WTC11 (cell line): ENCODE results near the gene SLC25A22. TPM values are rescaled to one million over a fixed set of nuclear protein-coding genes. Genes with fewer than 3 reads are reported as not detected.

ENCODE experiments used
- ESRRA ChIP-seq: sonication (generic); formaldehyde crosslinking; IDR thresholded peaks from 2 replicates; pipeline ENCODE4 v1.8.1; 2022; ENCODE audit warnings: mild to moderate bottlenecking, missing genetic modification reagents, borderline replicate concordance
- IRF1 ChIP-seq: sonication (generic); formaldehyde crosslinking; IDR thresholded peaks from 2 replicates; pipeline ENCODE4 v1.8.0; 2023; ENCODE audit warnings: missing genetic modification reagents
- MLX ChIP-seq: sonication (generic); formaldehyde crosslinking; IDR thresholded peaks from 2 replicates; pipeline ENCODE4 v1.8.1; 2023; ENCODE audit warnings: mild to moderate bottlenecking, missing genetic modification reagents, moderate library complexity
- NFYB ChIP-seq: sonication (generic); formaldehyde crosslinking; conservative IDR thresholded peaks from 2 replicates; pipeline ENCODE4 v1.8.0; 2022; ENCODE audit warnings: low read depth, missing genetic modification reagents
- OVOL2 ChIP-seq: fragments of 250-450 bp; sonication (Bioruptor Pico); IDR thresholded peaks from 2 replicates; pipeline ENCODE4 v1.9.0; 2021; ENCODE audit warnings: mild to moderate bottlenecking, borderline replicate concordance
- STAT6 ChIP-seq: sonication (generic); formaldehyde crosslinking; conservative IDR thresholded peaks from 2 replicates; pipeline ENCODE4 v1.8.1; 2023; ENCODE audit warnings: mild to moderate bottlenecking, low read depth, missing genetic modification reagents, moderate library complexity
- total RNA-seq: library from RNA; stranded (reverse); gene quantifications from 3 replicates; pipeline ENCODE4 v1.2.3, GENCODE V29; 2021
- TF ChIP-seq, protein P1 (sequence below): sonication (generic); formaldehyde crosslinking; IDR thresholded peaks from 2 replicates; pipeline ENCODE4 v1.8.1; 2023; ENCODE audit warnings: mild to moderate bottlenecking, missing genetic modification reagents, borderline replicate concordance
- TF ChIP-seq, protein P2 (sequence below): fragments of 250-450 bp; sonication (Bioruptor Pico); IDR thresholded peaks from 2 replicates; pipeline ENCODE4 v1.9.0; 2021; ENCODE audit warnings: mild to moderate bottlenecking
- TF ChIP-seq, protein P3 (sequence below): sonication (generic); formaldehyde crosslinking; IDR thresholded peaks from 2 replicates; pipeline ENCODE4 v1.8.0; 2022; ENCODE audit warnings: missing genetic modification reagents
- TF ChIP-seq, protein P4 (sequence below): sonication (generic); formaldehyde crosslinking; IDR thresholded peaks from 2 replicates; pipeline ENCODE4 v1.8.0; 2023; ENCODE audit warnings: mild to moderate bottlenecking, missing genetic modification reagents

Gene SLC25A22
- total RNA-seq, 1 experiment from 2014 or later: 44.8 TPM

GRCh38 chr11:760236-760635, 37.8 kb downstream of the SLC25A22 start (continued):
- TF ChIP-seq, protein P1, sequence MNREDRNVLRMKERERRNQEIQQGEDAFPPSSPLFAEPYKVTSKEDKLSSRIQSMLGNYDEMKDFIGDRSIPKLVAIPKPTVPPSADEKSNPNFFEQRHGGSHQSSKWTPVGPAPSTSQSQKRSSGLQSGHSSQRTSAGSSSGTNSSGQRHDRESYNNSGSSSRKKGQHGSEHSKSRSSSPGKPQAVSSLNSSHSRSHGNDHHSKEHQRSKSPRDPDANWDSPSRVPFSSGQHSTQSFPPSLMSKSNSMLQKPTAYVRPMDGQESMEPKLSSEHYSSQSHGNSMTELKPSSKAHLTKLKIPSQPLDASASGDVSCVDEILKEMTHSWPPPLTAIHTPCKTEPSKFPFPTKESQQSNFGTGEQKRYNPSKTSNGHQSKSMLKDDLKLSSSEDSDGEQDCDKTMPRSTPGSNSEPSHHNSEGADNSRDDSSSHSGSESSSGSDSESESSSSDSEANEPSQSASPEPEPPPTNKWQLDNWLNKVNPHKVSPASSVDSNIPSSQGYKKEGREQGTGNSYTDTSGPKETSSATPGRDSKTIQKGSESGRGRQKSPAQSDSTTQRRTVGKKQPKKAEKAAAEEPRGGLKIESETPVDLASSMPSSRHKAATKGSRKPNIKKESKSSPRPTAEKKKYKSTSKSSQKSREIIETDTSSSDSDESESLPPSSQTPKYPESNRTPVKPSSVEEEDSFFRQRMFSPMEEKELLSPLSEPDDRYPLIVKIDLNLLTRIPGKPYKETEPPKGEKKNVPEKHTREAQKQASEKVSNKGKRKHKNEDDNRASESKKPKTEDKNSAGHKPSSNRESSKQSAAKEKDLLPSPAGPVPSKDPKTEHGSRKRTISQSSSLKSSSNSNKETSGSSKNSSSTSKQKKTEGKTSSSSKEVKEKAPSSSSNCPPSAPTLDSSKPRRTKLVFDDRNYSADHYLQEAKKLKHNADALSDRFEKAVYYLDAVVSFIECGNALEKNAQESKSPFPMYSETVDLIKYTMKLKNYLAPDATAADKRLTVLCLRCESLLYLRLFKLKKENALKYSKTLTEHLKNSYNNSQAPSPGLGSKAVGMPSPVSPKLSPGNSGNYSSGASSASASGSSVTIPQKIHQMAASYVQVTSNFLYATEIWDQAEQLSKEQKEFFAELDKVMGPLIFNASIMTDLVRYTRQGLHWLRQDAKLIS (CRISPR knock-in tag): no peak
- TF ChIP-seq NFYB (CRISPR knock-in tag): no peak
- TF ChIP-seq ESRRA (CRISPR knock-in tag): no peak
- no peak for TF ChIP-seq IRF1 (CRISPR knock-in tag)
- TF ChIP-seq, protein P2, sequence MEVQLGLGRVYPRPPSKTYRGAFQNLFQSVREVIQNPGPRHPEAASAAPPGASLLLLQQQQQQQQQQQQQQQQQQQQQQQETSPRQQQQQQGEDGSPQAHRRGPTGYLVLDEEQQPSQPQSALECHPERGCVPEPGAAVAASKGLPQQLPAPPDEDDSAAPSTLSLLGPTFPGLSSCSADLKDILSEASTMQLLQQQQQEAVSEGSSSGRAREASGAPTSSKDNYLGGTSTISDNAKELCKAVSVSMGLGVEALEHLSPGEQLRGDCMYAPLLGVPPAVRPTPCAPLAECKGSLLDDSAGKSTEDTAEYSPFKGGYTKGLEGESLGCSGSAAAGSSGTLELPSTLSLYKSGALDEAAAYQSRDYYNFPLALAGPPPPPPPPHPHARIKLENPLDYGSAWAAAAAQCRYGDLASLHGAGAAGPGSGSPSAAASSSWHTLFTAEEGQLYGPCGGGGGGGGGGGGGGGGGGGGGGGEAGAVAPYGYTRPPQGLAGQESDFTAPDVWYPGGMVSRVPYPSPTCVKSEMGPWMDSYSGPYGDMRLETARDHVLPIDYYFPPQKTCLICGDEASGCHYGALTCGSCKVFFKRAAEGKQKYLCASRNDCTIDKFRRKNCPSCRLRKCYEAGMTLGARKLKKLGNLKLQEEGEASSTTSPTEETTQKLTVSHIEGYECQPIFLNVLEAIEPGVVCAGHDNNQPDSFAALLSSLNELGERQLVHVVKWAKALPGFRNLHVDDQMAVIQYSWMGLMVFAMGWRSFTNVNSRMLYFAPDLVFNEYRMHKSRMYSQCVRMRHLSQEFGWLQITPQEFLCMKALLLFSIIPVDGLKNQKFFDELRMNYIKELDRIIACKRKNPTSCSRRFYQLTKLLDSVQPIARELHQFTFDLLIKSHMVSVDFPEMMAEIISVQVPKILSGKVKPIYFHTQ: no peak
- TF ChIP-seq OVOL2 (CRISPR knock-in tag): no peak
- TF ChIP-seq, protein P3, sequence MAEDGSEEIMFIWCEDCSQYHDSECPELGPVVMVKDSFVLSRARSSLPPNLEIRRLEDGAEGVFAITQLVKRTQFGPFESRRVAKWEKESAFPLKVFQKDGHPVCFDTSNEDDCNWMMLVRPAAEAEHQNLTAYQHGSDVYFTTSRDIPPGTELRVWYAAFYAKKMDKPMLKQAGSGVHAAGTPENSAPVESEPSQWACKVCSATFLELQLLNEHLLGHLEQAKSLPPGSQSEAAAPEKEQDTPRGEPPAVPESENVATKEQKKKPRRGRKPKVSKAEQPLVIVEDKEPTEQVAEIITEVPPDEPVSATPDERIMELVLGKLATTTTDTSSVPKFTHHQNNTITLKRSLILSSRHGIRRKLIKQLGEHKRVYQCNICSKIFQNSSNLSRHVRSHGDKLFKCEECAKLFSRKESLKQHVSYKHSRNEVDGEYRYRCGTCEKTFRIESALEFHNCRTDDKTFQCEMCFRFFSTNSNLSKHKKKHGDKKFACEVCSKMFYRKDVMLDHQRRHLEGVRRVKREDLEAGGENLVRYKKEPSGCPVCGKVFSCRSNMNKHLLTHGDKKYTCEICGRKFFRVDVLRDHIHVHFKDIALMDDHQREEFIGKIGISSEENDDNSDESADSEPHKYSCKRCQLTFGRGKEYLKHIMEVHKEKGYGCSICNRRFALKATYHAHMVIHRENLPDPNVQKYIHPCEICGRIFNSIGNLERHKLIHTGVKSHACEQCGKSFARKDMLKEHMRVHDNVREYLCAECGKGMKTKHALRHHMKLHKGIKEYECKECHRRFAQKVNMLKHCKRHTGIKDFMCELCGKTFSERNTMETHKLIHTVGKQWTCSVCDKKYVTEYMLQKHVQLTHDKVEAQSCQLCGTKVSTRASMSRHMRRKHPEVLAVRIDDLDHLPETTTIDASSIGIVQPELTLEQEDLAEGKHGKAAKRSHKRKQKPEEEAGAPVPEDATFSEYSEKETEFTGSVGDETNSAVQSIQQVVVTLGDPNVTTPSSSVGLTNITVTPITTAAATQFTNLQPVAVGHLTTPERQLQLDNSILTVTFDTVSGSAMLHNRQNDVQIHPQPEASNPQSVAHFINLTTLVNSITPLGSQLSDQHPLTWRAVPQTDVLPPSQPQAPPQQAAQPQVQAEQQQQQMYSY (CRISPR knock-in tag): no peak
- TF ChIP-seq, protein P4, sequence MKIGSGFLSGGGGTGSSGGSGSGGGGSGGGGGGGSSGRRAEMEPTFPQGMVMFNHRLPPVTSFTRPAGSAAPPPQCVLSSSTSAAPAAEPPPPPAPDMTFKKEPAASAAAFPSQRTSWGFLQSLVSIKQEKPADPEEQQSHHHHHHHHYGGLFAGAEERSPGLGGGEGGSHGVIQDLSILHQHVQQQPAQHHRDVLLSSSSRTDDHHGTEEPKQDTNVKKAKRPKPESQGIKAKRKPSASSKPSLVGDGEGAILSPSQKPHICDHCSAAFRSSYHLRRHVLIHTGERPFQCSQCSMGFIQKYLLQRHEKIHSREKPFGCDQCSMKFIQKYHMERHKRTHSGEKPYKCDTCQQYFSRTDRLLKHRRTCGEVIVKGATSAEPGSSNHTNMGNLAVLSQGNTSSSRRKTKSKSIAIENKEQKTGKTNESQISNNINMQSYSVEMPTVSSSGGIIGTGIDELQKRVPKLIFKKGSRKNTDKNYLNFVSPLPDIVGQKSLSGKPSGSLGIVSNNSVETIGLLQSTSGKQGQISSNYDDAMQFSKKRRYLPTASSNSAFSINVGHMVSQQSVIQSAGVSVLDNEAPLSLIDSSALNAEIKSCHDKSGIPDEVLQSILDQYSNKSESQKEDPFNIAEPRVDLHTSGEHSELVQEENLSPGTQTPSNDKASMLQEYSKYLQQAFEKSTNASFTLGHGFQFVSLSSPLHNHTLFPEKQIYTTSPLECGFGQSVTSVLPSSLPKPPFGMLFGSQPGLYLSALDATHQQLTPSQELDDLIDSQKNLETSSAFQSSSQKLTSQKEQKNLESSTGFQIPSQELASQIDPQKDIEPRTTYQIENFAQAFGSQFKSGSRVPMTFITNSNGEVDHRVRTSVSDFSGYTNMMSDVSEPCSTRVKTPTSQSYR: no peak
- no peak for TF ChIP-seq MLX (CRISPR knock-in tag)
- TF ChIP-seq STAT6 (CRISPR knock-in tag): no peak
